COLO668 (cell line): ENCODE data around the gene HBB.
"Not testable (repeated sequence)": the region's sequence is repeated elsewhere in the genome, so short reads cannot be mapped to it uniquely, and the experiment has no call there.

Experiments used
- DNase-seq: peaks from one replicate; lab custom pipeline; 2025; ENCODE audit not compliant: unreplicated experiment; lab: John Stamatoyannopoulos, UW

Gene HBB

DNA sequence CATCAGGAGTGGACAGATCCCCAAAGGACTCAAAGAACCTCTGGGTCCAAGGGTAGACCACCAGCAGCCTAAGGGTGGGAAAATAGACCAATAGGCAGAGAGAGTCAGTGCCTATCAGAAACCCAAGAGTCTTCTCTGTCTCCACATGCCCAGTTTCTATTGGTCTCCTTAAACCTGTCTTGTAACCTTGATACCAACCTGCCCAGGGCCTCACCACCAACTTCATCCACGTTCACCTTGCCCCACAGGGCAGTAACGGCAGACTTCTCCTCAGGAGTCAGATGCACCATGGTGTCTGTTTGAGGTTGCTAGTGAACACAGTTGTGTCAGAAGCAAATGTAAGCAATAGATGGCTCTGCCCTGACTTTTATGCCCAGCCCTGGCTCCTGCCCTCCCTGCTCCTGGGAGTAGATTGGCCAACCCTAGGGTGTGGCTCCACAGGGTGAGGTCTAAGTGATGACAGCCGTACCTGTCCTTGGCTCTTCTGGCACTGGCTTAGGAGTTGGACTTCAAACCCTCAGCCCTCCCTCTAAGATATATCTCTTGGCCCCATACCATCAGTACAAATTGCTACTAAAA, at the start of gene HBB:
TSS of gene HBB (minus strand) at position 340 of the 579 bp plus-strand sequence. CDS start at position 290, 50 bp downstream.
- no peak for DNase-seq

DNA sequence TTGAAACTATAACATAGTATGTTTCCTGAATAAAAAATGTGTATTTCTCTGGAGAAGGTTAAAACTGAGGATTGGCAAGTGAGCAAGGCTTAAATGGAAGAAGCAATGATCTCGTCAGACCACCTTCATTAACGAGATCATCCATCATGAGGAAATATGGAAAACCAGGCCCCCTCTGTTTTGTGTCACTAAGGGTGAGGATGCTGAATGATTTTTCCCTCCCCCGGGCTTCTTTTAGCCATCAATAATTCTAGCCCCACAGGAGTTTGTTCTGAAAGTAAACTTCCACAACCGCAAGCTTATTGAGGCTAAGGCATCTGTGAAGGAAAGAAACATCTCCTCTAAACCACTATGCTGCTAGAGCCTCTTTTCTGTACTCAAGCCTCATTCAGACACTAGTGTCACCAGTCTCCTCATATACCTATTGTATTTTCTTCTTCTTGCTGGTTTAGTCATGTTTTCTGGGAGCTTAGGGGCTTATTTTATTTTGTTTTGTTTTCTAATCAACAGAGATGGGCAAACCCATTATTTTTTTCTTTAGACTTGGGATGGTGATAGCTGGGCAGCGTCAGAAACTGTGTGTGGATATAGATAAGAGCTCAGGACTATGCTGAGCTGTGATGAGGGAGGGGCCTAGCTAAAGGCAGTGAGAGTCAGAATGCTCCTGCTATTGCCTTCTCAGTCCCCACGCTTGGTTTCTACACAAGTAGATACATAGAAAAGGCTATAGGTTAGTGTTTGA, 48.7 kb upstream of the HBB start:
- DNase-seq, result no peak

DNA sequence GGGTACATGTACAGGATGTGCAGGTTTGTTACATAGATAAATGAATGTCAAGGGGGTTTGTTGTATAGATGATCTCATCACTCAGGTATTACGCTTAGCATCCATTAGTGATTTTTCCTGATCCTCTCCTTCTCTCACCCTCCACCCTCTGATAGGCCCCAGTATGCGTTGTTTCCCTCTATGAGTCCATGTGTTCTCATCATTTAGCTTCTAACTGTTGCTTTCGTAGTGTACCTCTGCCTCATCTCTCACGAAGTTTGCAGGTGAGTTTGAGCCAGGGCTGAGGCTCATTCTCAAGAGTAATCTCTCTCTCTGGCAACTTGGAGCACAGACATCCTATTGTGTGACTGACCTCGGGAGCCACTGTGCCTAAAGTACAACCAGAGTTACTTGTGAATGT, 47.5 kb upstream of the HBB start:
- DNase-seq, result no peak

DNA sequence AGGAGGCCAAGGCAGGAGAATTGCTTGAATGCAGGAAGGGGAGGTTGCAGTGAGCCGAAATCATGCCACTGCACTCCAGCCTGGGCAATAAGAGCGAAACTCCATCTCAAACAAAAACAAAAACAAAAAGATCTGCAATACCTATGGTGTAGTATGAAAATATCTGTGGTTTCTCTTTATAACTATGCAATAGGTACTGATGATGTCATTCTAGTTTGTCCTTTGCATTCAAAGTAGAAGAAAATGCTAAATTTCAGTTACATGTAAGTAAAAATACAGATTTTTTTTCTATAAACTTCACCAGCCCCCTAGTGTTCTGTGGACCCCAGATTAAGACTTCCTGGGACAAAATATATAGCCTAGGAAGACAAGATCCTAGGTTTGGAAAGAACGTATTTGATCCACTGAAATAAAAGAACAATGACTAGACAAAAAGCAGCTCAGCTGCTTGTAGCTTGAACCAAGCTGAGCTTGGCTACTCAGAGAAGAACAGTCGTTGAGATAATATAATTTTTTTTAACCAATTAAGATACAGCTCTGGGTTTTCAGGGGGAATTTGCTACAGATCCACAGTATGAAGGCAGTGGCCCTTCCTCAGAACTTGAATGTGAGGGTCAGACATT, 45.6 kb upstream of the HBB start:
- DNase-seq, result no peak

DNA sequence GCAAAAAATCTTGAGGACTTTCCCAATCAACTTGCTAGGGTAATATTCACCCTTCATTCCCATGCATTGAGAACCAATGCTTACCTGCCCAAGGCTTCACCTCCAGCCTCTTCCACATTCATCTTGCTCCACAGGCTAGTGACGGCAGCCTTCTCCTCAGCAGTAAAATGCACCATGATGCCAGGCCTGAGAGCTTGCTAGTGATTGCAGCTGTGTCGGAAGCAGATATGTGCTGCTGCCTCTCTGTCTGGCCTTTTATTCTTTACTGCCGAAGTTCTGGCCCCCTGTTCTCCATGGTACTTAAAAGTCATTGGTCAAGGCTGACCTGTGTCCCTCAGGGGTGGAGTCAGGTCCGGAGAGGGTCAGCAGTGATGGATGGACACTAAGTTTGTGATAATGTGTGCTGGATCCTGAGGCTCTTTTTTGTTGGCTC, 42.9 kb upstream of the HBB start, which contains the start of gene HBE1:
TSS of gene HBE1 (minus strand) at position 231 of the 433 bp plus-strand sequence. CDS start at position 176, 55 bp downstream.
- no peak for DNase-seq

DNA sequence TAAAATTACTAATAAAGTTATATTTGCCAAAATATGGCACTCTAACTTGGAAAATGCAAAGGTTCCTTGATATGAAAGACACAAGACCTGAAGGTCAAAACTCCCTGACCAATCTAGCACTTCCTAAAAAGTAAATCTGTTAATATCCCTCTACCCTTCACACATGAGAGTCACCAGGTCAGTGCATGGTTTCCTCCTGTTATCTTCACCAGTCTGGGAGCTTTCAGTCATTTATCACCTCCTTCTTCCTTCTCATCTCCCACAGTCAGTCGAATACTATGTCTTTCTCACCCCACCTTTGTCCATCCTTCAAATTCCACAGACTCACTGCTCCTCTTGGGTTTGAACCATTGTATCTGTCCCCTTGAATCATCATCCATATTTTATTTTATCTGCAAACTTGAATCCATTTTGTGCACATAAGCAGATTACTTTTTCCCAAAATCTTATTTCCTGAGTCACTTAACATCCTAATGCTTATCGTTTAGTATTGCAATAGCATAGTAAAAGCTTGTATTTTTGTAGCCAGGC, 40.2 kb upstream of the HBB start:
- DNase-seq, result no peak

DNA sequence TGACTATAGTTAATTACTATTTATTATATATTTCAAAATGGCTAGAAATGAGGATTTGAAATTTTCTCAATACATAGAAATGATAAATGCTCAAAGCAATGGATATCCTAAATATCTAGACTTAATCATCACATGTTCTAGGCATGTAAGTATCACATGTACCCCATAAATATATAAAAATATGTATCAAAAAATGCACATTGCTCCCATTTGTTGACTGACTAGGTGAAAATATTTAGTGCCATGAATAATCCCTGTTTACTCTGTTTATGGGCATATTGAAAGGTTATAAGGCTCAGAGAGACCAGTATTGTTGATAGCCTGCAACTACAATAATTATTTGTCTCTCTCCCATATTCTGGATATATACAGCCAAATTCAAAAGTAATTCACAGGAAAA, 39.7 kb upstream of the HBB start:
- no peak for DNase-seq

DNA sequence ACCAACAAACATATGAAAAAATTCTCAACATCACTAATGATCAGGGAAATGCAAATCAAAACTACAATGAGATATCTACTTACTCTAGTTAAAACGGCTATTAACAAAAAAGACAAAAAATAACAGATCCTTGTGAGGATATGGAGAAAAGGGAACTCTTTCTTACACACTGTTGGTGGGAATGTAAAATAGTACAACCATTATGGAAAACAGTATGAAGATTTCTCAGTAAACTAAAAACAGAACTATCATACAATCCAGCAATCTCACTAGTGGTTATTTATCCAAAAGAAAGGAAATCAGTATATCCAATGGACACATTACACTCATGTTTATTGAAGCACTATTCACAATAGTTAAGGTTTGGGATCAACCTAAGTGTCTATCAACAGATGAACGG, 39.0 kb upstream of the HBB start:
- DNase-seq, result no peak

DNA sequence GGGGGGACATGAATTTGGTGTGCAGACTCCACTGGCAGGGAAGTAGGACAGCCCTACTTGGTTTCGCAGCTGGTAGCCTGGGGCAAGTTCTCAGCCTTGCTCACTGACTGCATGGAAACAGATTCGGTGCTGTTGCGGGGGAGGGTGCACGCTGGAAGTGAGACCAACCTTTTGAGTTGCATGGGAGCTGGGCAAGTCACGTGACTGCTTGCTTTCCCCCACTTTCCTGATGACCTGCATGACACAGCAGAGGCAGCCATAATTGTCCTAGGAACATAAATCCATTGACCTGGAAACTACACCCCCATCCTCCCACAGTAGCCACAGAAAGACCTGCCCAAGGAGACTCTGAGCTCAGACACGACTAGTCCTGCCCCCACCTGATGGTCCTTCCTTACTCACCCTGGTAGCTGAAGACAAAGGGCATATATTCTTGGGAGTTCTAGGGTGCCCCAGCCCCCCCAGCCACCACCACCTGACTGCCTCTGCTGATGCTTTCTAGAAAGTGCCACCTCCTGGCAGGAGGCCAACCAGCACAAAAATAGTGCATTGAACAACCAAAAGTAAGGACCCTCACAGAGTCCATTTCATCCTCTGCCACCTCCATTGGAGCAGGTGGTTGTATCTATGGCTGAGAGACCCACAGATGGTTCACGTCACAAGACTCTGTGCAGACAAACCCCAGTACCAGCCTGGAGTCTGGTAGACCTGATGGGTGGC, 31.8 kb upstream of the HBB start:
- no peak for DNase-seq

DNA sequence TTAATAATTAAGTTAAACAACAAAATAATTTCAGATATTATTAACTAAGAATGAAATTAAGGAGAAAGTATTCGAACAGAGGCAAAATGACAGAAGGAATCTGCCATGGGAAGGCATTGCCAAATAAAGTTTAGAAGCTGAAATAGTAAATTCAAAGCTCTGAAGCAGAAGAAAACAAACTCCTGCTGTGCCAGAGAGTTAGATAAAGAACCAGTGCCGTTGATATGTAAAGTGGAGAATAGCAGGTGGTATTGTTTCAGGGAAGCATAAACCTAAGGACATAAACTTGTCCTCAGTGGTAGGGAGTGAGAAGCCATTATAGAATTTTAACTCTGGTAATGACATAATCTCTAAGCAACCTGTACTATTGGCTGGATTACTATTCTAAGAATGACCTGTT, 30.4 kb upstream of the HBB start:
- no peak for DNase-seq

DNA sequence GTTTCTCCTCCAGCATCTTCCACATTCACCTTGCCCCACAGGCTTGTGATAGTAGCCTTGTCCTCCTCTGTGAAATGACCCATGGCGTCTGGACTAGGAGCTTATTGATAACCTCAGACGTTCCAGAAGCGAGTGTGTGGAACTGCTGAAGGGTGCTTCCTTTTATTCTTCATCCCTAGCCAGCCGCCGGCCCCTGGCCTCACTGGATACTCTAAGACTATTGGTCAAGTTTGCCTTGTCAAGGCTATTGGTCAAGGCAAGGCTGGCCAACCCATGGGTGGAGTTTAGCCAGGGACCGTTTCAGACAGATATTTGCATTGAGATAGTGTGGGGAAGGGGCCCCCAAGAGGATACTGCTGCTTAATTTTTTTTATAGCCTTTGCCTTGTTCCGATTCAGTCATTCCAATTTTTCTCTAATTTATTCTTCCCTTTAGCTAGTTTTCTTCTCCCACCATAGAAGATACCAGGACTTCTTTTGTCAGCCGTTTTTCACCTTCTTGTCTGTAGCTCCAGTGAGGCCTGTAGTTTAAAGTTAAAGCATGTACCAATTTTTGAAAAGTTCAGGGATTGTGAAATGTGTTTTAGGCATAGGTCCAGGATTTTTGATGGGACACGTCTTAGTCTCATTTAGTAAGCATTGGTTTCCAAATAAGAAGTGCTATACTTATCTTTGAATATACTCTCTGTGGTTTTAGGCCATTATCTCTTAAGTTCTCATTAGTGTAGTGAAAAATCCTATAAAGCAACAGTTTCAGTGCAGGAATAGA, 28.0 kb upstream of the HBB start, which contains the start of gene HBG2:
TSS of gene HBG2 (minus strand) at position 136 of the 768 bp plus-strand sequence. CDS start at position 83, 53 bp downstream.
- not testable (repeated sequence) for DNase-seq

DNA sequence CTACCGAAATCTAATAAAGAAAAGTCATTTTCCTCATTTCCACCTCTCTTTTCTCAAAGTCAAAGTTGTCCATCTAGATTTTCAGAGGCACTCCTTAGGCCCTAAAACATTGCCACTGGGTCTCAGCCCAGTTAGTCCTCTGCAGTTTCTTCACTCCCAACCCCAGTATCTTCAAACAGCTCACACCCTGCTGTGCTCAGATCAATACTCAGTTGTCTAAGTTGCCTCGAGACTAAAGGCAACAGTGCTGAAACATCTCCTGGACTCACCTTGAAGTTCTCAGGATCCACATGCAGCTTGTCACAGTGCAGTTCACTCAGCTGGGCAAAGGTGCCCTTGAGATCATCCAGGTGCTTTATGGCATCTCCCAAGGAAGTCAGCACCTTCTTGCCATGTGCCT, 27.2 kb upstream of the HBB start:
- DNase-seq, result not testable (repeated sequence)

DNA sequence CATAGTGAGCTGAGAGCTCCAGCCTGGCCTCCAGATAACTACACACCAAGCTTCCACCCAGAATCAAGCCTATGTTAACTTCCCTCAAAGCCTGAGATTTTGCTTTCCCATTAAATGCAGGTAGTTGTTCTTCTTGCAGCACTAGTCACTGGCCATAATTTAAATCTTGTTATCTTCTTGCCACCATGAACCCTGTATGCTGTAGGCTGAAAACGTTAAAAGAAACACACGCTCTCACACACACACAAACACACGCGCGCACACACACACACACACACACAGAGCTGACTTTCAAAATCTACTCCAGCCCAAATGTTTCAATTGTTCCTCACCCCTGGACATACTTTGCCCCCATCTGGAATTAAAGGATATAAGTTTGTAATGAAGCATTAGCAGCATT, 26.6 kb upstream of the HBB start:
- DNase-seq, result not testable (repeated sequence)

DNA sequence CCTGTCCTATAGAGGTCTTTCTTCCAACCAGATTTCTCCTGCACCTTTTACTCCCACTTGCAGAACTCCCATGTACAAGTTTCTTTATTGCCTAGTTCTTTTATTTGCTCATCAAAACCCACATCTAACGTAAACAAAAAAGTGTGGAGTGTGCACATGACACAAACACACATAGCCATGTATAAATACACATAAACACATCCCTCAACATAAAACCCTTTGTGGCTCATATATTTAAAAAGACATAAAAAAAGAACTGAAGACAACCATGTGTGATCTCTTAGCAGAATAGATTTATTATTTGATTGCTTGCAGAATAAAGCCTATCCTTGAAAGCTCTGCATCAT, 26.0 kb upstream of the HBB start:
- no peak for DNase-seq

DNA sequence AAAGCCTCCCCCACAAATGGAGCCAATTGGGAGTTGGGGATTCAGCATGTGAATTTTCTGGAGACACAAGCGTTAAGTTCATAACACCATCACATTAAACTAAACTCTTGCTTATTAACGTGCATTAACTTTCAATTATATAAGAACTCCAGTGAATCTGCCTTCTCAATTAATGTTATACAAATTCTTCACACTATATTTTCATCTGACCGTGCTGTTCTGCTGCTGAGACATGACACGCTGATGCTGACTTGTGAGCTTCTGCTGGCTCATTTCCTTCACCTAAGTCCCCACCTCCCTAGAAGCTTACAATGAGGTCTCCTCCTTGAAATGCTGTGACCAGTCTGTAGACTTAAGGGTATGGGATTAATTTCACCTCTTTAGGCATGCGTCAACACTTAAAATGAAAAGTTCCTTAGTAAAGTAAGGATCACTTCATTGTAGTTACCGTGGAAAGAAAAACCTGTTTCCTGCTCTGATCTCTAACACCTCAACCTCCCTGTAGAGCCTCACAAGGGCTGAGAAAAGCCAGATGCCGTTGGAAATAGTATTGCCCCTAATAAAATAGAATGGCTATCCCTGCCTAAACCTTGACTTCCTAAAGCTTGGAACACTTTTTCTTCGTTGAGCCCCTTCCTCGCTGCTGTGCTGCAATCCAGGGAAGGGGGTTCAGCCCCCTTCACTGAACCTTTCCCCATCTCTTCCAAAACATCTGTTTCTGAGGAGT, 25.5 kb upstream of the HBB start:
- no peak for DNase-seq

DNA sequence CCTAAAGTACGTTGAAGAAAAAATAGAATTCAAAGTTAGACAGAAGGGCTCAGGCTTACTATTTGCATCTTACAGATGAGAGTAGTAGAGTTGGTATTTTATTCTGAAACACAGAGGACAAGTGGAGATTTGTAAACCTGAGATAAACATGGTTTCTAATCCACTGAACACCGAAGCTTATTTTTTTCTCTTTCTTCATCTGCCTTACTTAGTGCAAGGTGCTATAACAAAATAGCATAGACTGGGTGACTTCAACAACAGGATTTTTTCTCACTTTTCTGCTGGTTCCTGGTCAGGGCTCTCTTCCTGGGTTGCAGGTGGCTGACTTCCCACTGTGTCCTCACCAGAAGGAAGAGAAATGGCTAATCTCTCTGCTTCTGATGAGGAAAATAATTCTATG, 24.9 kb upstream of the HBB start:
- DNase-seq, result no peak

DNA sequence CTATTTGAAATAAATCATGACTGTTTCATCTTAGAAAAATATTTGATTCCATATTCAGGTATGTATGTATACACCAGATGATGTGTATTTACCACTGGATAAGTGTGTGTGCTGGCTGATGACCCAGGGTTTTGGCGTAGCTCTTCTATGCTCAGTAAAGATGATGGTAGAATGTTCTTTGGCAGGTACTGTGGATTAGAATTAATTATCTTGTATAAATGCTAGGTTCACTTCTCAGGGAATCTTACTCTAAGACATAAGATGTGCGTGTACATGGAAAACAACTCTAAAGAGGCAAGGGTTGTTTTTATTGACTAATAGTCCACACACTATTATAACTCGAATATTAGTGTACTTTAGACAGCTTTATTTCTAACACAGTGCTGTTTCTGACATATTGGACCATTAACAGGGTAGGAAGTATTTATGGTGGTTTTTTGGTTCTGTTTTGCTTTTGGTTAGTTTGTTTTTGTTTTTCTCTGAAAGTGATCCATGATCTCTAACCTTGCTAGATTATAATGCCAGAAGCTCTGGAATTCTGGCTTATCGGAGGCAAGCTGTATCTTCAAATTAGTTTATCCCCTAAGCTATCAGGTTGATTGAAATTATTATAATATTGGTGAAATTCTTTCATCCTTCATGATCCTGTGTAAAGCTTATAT, 23.8 kb upstream of the HBB start:
- no peak for DNase-seq

DNA sequence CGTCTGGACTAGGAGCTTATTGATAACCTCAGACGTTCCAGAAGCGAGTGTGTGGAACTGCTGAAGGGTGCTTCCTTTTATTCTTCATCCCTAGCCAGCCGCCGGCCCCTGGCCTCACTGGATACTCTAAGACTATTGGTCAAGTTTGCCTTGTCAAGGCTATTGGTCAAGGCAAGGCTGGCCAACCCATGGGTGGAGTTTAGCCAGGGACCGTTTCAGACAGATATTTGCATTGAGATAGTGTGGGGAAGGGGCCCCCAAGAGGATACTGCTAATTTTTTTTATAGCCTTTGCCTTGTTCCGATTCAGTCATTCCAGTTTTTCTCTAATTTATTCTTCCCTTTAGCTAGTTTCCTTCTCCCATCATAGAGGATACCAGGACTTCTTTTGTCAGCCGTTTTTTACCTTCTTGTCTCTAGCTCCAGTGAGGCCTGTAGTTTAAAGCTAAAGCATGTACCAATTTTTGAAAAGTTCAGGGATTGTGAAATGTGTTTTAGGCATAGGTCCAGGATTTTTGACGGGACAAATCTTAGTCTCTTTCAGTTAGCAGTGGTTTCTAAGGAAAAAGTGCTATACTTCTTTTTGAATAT, 23.0 kb upstream of the HBB start, which contains the start of gene HBG1:
TSS of gene HBG1 (minus strand) at position 51 of the 590 bp plus-strand sequence. CDS start 53 bp downstream, outside the sequence.
- not testable (repeated sequence) for DNase-seq

DNA sequence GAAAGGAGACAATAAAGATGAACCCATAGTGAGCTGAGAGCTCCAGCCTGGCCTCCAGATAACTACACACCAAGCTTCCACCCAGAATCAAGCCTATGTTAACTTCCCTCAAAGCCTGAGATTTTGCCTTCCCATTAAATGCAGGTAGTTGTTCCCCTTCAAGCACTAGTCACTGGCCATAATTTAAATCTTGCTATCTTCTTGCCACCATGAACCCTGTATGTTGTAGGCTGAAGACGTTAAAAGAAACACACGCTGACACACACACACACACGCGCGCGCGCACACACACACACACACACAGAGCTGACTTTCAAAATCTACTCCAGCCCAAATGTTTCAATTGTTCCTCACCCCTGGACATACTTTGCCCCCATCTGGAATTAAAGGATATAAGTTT, 21.6 kb upstream of the HBB start:
- DNase-seq, result not testable (repeated sequence)
